Liver (tissue), 3 donors: ENCODE measurements around the gene LAMA1.

Source experiments
- ATF3 ChIP-seq: IDR thresholded peaks from 2 replicates; pipeline ENCODE4 v1.6.1; 2016; ENCODE audit warnings: antibody characterized with exemption
- CTCF ChIP-seq: fragments of 150-350 bp; IDR thresholded peaks from 2 replicates; pipeline ENCODE4 v1.5.1; 2017; ENCODE audit warnings: improper control_type of control experiment, low read depth, low read length; ENCODE audit not compliant: missing input control
- EGR1 ChIP-seq, 2 donors: IDR thresholded peaks; 2 replicates each; pipeline ENCODE4 v1.6.1; 2016 to 2018; ENCODE audit warnings: antibody characterized with exemption in 2 of 2, low read depth in 2 of 2
- FOXA1 ChIP-seq: IDR thresholded peaks from 2 replicates; pipeline ENCODE4 v1.6.1; 2016; ENCODE audit warnings: antibody characterized with exemption
- GABPA ChIP-seq, 2 donors: IDR thresholded peaks in 1 of 2; conservative IDR thresholded peaks in 1 of 2; 2 replicates each; pipeline ENCODE4 v1.6.1; 2016; ENCODE audit warnings: antibody characterized with exemption in 2 of 2, mild to moderate bottlenecking in 1 of 2, moderate library complexity in 1 of 2
- JUND ChIP-seq, 2 donors: IDR thresholded peaks; 2 replicates each; pipeline ENCODE4 v1.6.1; 2016; ENCODE audit warnings: antibody characterized with exemption in 2 of 2
- MAX ChIP-seq: IDR thresholded peaks from 2 replicates; pipeline ENCODE4 v1.6.1; 2016; ENCODE audit warnings: antibody characterized with exemption
- RAD21 ChIP-seq, 2 donors: IDR thresholded peaks; 2 replicates each; pipeline ENCODE4 v1.6.1; 2016; ENCODE audit warnings: antibody characterized with exemption in 2 of 2, mild to moderate bottlenecking in 2 of 2
- REST ChIP-seq: IDR thresholded peaks from 2 replicates; pipeline ENCODE4 v1.6.1; 2016; ENCODE audit warnings: antibody characterized with exemption, mild to moderate bottlenecking
- SP1 ChIP-seq: IDR thresholded peaks from 2 replicates; pipeline ENCODE4 v1.6.1; 2018; ENCODE audit warnings: antibody characterized with exemption, mild to moderate bottlenecking
- TAF1 ChIP-seq: conservative IDR thresholded peaks from 2 replicates; pipeline ENCODE4 v1.6.1; 2016; ENCODE audit warnings: antibody characterized with exemption, mild to moderate bottlenecking
- YY1 ChIP-seq: IDR thresholded peaks from 2 replicates; pipeline ENCODE4 v1.6.1; 2016; ENCODE audit warnings: antibody characterized with exemption, mild to moderate bottlenecking
- ZBTB33 ChIP-seq: IDR thresholded peaks from 2 replicates; pipeline ENCODE4 v1.6.1; 2016; ENCODE audit warnings: antibody characterized with exemption
- donor health status: healthy.
- donor health status: healthy.

GRCh38 chr18:6949800-6950586, 167.6 kb downstream of the LAMA1 start:
- TF ChIP-seq CTCF (no peak), RAD21 (IDR thresholded peaks at IDR 0.05) (no peak), JUND (IDR thresholded peaks at IDR 0.05) (no peak), GABPA (IDR thresholded peaks at IDR 0.05 in 1 of 2, conservative IDR thresholded peaks at IDR 0.05 in 1 of 2) (no peak), TAF1 (no peak), ATF3 (no peak), SP1 (no peak), YY1 (no peak), REST (no peak), EGR1 (IDR thresholded peaks at IDR 0.05; ENCODE audit: low read depth in 2 of 2) (no peak), MAX (no peak), FOXA1 (no peak), ZBTB33 (no peak)
